ENCODE measurements around the gene PPP3CA.

Gene PPP3CA

GRCh38 chr4:101329592-101329991, 17.7 kb downstream of the PPP3CA start:
- DNase-seq = no peak

DNA sequence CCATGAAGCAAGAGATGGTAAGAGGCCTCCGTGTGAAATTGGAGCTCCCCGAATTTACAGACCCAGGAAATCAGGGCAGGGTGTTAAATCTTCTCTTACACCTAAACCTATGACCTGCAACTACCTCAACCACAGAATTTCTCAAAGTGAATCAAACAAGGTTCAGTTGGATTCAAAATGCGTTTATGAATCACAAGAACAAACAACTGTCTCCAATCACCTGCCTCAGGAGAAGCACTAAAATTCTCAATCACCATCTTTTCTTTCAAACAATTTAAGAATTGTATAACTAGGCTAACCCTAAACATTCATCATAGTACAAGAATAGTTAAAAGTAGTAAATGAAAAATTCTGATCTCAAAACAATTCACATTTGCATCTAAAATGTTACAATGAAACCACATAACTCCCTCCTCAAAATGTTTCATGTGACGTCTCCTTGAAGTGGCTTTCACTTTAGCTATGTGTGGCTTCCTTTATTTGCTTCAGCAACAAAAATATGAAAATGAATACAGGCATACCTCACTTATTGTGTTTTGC, 19.2 kb downstream of the PPP3CA start:
- DNase-seq = no peak

- no peak for DNase-seq
These were observed 20.8 kb downstream of the PPP3CA start for GRCh38 chr4:101326576-101326975.

DNA sequence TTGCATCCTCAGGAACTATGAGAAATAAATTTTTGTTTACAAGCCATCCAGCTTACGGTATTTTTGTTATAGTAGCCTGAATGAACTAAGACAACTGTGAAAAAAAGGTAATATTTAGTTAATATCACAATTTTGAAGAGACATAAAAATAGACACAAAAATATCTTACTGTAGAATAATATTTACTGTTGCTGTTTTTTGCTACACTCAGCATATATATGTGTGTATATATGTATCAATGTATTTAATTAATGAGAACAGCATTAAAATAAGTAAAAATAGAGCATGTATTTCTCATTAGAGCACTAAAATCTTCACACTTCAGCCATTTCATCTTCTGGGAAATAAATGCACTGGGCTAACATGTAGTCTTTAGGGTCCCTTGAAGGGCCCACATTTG, 24.6 kb downstream of the PPP3CA start:
- DNase-seq = no peak

DNA sequence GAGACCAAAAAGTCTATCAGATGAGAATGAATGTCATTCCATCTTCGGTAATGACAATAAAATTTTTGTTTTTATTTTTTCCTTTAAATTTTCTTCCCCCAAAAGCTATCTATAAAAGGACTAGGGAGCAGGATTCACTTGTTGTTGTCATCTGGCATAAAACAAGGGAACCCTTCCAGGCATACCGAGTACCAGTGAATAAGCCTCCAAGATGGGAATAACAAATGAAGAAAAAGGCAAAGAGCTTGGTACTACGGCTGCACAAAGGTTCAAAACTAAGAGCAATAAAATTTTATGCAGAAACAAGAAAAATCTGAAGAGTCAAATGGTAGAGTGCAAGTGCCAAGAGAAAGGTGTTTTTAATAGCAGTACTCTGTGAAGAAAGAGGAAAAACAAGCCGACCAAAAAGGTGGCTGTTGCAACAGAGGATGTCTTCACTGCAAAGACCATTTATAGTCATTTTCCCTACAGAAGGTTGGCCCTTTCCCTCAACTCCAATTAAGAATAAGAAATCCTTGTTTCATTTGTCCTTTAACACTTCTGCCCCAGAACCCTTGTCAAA, 25.8 kb downstream of the PPP3CA start:
- DNase-seq = no peak

DNA sequence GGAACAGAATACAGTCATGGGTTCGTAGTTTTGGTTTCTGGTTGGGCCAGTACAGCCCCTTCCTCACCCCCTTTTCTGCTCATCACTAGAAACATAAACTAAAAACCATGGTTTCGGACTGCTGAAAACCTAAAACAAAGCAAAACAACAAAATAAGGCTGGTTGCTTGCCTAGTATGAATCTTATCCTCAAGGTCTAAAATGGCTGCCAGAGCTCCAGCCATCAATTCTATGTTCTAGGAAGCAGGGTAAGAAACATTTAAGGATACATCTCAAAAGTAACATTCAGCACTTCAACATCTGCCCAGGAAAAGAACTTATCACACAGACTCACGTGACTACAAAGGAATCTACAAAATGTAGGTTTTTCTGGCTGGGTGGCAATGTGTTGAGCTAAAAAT, 31.5 kb downstream of the PPP3CA start:
- DNase-seq = no peak

DNA sequence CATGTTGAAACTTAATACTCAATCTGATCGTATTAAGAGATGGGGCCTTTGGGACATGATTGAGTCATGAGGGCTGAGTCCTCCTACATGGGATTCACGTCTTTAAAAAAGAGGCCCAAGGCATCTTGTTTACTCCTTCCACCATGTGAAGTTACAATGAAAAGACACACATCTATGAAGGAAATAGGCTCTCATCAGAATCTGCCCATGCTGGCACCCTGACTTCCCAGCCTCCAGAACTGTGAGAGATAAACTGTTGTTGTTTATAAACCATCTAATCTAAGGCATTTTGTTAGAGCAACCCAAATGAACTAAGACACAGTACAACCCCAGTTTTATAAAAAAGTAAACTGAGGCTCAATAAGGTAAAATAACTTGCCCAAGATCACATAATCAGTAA, 32.3 kb downstream of the PPP3CA start:
- no peak for DNase-seq

DNA sequence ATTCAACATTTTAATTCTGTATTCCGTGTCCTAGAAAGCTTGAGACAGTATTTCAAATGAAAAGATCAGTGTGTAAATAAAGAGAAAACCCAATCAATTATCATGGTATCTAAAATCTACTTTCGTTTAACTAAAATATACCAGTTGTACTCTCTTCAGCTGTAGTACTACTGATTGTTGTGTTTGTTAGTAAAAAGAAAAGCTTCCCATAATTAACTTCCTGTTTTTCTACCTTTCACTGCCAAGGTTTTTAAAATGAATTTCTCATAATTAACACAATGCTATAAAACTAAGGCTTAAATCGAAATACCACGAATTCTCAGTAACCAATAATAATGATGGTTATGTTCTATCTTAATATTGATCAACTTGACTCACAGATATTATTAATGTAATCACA, 37.4 kb downstream of the PPP3CA start:
- no peak for DNase-seq

DNA sequence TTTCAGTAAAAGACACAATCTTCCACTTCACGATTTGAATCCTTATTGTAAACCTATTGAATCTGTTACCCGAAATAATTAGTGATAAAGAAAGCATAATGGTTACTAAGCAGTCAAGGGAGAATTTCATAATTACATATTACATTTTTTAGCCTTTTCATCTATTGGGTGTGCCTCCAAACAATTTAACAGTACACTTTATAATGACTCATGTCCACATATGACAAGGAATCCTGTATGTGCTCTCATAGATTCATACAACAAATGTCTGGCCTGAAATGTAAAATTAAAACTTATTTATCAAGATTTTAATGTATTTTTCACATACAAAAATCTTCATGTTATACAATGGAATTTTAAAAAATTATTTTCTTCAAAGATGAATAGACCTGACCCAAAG, 39.4 kb downstream of the PPP3CA start:
- no peak for DNase-seq

DNA sequence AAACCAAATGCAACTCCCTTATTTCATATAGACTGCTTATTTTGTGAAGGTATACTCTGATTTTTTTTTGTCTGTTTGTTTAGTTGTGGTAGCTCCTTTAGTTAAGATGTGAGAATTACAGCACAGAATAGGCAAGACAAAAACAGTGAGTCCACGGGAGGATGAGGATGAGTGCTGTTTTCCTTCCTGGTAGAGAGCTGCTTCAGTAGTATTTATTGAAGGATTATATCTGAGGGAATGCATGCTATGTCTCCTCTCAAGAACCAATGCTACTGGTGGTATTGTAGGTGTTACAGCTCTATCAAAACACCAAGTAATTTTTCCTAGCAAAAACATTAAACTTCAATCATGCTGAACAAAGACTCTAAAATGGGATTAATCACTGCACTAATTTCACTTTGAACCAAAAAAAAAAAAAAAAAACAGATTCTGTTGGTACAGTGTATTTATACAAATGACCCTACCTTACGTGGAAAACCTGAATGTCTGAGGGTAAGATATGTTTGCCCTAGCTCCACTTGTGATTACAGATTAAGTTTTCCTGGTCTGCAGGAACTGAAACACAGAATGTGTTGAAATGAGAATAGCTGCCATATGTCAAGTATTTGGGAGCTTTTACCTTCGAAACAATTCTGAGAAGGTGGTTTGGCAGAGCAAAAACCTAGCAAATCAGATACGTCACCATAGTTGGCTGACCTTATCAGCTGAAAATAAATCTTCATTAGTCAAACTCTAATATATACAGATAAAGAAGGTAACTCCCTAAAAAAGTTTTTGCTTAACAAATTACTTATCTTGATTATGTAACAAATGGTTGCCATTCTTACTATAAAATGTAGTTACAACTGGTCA, 40.3 kb downstream of the PPP3CA start:
- no peak for DNase-seq

DNA sequence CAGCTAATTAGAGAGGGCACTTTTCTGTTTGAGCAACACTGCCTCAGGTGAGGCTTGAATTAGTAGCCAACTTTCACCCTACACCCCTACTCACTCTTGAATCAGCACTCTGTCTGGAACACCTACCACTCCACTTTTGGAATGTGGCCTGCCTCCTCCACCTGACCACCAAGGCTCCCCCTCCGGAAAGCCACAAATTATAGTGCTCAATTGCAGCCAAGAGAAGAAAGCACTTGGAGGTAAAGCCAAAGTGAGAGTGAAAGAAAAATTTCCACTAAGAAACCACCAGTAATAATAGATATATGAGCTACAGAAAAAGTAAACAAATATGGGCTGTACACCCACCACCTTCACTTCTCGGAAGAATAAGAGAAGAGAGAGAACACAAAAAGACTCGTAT, 41.1 kb downstream of the PPP3CA start:
- no peak for DNase-seq

GRCh38 chr4:101304916-101305315, 42.4 kb downstream of the PPP3CA start:
- DNase-seq = no peak

- DNase-seq = no peak
These were observed 47.3 kb downstream of the PPP3CA start for GRCh38 chr4:101299899-101300540.

DNA sequence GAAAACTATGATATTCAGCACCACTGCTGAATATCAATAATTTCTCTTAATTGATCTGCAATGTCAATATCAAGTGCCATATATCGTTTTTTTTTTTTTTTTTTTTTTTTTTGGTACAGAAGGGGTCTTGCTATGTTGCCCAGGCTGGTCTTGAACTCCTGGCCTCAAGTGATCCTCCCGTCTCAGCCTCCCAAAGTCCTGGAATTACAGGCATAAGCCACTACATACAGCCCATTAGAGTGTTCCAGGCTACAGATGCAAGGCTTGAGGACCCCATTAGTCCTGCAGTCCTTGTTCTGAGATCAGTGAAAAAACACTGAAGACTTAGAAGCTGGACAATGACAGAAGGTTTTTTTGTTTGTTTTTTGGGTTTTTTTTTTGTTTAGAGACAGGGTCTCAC, 48.3 kb downstream of the PPP3CA start:
- no peak for DNase-seq

- no peak for DNase-seq
These were observed 51.6 kb downstream of the PPP3CA start for GRCh38 chr4:101295691-101296090.

DNA sequence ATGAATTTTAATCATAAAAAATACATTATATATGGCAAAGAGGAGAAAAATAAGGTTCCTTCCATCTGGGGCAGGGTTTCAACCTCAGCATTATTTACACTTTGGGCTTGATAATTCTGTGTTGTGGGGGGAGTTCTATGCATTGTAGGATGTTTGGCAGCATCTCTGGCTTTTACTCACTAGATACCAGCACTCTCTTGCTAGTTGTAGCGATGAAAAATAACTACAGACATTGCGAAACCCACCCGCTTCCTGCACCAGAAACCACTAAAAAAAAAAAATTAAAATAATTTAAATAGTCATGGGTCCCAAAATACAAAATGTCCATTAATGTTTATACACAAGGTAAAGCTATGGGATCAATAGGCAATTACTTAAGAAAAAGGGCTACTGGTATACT, 52.7 kb downstream of the PPP3CA start:
- no peak for DNase-seq

DNA sequence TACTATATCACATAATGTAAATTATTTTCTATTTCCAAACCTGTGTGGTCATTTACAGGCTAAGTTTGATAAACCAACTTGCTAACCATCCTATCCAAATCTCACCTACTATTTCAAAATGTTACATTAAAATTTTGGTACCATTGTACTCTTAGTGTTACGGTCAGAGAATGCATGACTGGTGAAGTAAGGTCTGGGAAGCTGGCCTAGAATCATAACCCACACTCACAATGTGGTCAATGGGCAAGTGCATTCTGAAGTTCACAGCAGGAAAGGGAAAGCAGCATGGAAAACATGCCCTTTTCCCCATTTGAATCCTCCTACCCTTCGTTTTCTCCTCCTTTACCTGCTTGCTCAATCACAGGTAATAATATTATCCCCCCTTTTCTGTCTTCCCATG, 54.4 kb downstream of the PPP3CA start:
- no peak for DNase-seq

GRCh38 chr4:101292214-101292613, 55.1 kb downstream of the PPP3CA start:
- DNase-seq = no peak

DNA sequence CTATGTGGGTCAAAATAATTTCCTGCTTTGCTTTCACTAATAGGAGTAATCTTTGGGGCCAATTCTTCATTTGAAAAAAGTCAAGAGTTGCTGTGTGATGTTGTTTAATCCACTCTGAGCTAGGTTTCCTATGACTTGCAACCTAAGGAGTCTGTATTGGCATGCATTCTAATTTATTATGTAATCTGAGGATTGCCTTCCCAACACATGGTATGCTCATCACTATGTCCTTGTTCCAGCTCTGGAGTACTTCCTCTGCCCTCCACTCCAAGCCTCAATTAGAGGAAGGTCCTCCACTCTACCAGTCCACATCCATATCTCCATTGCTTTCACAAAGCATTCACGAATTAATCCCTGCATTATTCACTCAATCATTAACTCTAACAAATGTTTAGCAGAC, 56.1 kb downstream of the PPP3CA start:
- DNase-seq = no peak

DNA sequence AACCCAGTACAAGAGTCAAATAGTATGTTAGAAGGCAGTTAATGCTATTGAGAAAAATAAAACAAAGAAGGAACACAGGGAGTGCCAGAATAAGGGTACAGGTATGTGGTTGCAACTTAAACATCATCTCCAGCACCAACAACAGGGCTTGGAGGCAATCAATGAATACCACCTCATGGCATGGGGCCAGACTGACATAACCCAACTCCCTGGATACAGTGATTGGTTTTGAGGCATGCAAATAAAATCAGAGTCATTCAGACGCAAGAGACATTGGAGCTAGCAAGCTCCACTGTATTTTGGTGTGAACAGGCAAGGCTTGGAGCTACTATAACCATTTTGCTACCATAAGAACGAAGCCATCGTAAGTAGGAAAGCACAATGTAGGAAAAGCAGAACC, 56.7 kb downstream of the PPP3CA start:
- no peak for DNase-seq

DNA sequence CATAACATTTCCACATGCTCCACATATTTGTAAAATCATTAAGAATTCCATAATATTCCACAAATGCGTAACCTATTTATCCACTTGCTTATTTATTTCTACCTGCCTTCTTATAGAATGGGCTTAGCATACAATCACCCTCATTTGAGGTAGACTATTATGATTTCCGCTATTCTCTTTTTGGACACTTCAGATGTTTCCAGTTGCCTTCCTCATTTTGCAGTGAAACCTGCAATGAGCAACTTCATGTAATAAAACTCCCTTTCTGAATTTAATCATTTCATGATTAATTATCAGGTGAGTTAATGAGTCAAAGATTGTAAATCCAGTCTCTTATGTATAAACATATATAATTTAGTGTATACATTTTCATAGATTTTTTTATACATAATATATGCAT, 58.0 kb downstream of the PPP3CA start:
- no peak for DNase-seq

- DNase-seq = no peak
These were observed 58.8 kb downstream of the PPP3CA start for GRCh38 chr4:101288365-101289145.

GRCh38 chr4:101287324-101287723, 60.0 kb downstream of the PPP3CA start:
- no peak for DNase-seq
